Activated CD8-positive, alpha-beta T cell treated with anti-CD3 and anti-CD28 coated beads for 36 hours (primary cell): ENCODE data around the gene PHPT1. TPM values are rescaled to one million over a fixed set of nuclear protein-coding genes. Genes with fewer than 3 reads are reported as not detected.
"Not testable (repeated sequence)": the region's sequence is repeated elsewhere in the genome, so short reads cannot be mapped to it uniquely, and the experiment has no call there.

ENCODE experiments used
- ATAC-seq: fragments of 200-7000 bp; cut with Tn5 transposase; one replicate; pipeline ENCODE4 v1.10.0; 2021; ENCODE audit warnings: mild to moderate bottlenecking, moderate library complexity
- CTCF ChIA-PET: fragments of 350-600 bp; sonication (Branson Sonifier 250); formaldehyde crosslinking; loops from one replicate; lab custom pipeline; 2021; ENCODE audit warnings: antibody characterized with exemption; lab: Charles Lee
- POLR2A ChIA-PET: fragments of 350-600 bp; sonication (Branson Sonifier 250); formaldehyde crosslinking; loops from one replicate; lab custom pipeline; 2021; ENCODE audit warnings: antibody characterized with exemption; lab: Charles Lee
- DNase-seq: peaks from one replicate; pipeline ENCODE4 v3.0.0-alpha.2; 2020
- H3K27ac Mint-ChIP-seq: one replicate; pipeline ENCODE4 v1.8.0; 2021; ENCODE audit warnings: mild to moderate bottlenecking, mixed read lengths
- H3K27me3 Mint-ChIP-seq: one replicate; pipeline ENCODE4 v1.8.0; 2021; ENCODE audit warnings: mixed read lengths
- H3K36me3 Mint-ChIP-seq: one replicate; pipeline ENCODE4 v1.8.0; 2021; ENCODE audit warnings: low read depth, mixed read lengths
- H3K4me1 Mint-ChIP-seq: one replicate; pipeline ENCODE4 v1.8.0; 2021; ENCODE audit warnings: low read depth, mixed read lengths
- H3K4me3 Mint-ChIP-seq: one replicate; pipeline ENCODE4 v1.8.0; 2021; ENCODE audit warnings: mild to moderate bottlenecking, moderate library complexity, mixed read lengths
- H3K9me3 Mint-ChIP-seq: one replicate; pipeline ENCODE4 v1.8.0; 2021; ENCODE audit warnings: mixed read lengths
- intact Hi-C: fragments of 100-400 bp; cut with micrococcal nuclease; formaldehyde crosslinking; loops from one replicate; pipeline ENCODE4 v1.10.0; 2022
- total RNA-seq, 2 experiments: library from RNA; stranded (reverse); gene quantifications; one replicate each; pipeline ENCODE4 v1.2.3, GENCODE V29; 2021
- TF ChIP-seq, protein P1 (sequence below): fragments of 200-600 bp; IDR thresholded peaks from one replicate; pipeline ENCODE4 v1.8.0; 2022; ENCODE audit warnings: antibody characterized with exemption, mild to moderate bottlenecking

PHPT1 gene
- total RNA-seq, 2 experiments from 2014 or later = 123 to 124 TPM

DNA sequence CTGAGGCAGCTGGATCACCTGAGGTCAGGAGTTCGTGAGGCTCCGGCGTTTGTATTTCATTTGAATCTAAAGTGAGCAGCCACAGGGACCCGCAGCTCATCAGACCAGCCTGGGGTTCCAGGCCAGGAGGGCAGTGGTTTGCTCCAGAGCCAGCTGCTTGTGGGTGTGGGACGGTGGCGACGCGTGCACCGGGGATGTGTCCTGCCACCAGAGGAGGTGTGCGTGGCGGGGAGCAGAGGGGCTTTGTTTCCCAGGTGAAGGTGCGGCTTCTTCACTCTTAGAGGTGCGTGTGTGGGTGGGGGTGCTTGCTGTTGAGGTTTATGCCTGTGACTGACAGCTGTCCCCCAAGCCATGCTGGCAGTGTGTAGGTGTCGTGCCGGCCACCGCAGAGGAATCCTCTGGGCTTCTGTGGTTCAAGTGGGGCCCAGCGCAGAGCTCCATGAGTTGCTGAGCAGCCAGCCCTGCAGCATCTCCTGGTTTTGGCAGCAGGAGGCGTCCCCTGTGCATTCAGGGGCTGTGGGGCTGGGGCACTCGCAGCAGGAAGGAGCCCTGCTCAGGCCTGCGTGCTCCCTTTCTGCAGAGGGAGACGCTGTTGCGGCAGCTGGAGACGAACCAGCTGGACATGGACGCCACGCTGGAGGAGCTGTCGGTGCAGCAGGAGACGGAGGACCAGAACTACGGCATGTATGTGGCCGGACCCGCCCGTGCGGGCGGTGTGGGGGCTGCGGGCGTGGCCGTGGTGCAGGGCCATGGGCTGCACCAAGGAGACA lies 13.9 kb upstream of the PHPT1 start:
- DNase-seq (no peak), ATAC-seq (no peak)
- peaks cover 2% of the 10 kb centered on the region for H3K36me3 Mint-ChIP-seq

DNA sequence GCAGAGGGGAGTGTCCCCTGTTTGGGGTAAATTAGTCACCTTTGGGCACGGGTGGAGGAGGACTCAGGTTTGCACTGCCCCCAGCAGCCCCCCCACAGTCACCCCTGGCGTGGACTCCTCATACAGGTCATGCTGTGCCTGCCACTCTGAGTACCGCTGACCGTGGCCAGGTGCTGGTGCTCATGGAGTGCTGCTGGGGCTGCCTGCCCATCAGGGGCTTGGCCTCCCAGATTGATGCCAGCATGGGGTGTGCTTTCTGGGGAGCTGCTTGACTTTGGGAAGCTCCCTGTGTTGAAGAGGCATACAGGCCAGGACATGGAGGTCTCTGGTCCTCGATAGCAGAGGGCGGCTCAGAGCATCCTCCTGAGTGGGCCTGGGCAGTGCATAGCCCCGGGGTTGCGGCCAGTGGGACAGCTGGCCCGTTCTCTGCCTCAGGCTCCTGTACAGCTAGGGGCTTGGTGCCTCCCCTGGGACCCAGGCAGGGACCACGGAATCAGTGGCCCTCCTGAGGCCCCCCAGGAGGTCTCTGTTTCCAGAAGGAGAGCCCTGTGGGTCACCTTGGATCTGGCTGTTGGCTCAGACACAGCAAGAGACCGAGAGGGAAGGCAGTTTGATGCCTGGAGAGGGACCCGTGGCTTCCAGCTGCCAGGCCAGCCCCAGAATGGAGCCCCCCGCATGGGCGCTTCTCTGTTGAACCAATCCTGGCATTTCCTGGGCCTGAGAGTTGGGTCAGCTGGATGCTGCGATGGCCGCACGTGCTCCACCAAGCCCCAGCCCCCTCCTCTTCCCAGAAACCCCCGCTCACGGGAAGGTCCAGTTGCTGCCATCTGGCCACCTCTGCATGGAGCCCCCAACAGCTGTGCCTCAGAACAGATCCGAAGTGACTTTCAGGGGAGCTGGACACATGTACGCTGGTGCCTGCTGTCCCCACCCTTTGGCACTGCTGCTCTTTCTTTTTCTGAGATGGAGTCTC lies 13.0 kb upstream of the PHPT1 start:
- Mint-ChIP-seq H3K9me3 (no peaks in the 10 kb centered on the region), H3K36me3 (peaks cover 2% of the 10 kb centered on the region), H3K4me1 (peaks cover 3% of the 10 kb centered on the region), H3K4me3 (no peak overlapping the region), H3K27me3 (no peaks in the 10 kb centered on the region), H3K27ac (no peak overlapping the region)
- CTCF ChIA-PET = no interaction called here
- TF ChIP-seq, protein P1, sequence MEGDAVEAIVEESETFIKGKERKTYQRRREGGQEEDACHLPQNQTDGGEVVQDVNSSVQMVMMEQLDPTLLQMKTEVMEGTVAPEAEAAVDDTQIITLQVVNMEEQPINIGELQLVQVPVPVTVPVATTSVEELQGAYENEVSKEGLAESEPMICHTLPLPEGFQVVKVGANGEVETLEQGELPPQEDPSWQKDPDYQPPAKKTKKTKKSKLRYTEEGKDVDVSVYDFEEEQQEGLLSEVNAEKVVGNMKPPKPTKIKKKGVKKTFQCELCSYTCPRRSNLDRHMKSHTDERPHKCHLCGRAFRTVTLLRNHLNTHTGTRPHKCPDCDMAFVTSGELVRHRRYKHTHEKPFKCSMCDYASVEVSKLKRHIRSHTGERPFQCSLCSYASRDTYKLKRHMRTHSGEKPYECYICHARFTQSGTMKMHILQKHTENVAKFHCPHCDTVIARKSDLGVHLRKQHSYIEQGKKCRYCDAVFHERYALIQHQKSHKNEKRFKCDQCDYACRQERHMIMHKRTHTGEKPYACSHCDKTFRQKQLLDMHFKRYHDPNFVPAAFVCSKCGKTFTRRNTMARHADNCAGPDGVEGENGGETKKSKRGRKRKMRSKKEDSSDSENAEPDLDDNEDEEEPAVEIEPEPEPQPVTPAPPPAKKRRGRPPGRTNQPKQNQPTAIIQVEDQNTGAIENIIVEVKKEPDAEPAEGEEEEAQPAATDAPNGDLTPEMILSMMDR = no peak
- ATAC-seq = no peak
- POLR2A ChIA-PET = no interaction called here
- intact Hi-C loops = no loop called here
- no peak for DNase-seq

More for the DNA sequence above, 13.9 kb upstream of the PHPT1 start:
- H3K4me1 Mint-ChIP-seq = peaks cover 3% of the 10 kb centered on the region
- ChIA-PET POLR2A (no interaction called here), CTCF (interaction anchor here (0.6 to 1.3 kb wide), 2 partner anchors 9 to 36 kb away, joined by 3 to 6 read pairs; no protein-coding TSS in a partner anchor)
- TF ChIP-seq, protein P1 = no peak
- H3K9me3 Mint-ChIP-seq = no peaks in the 10 kb centered on the region
- no peak overlapping the region for H3K27ac Mint-ChIP-seq
- intact Hi-C loops = no loop called here
- H3K4me3 Mint-ChIP-seq = no peak overlapping the region
- no peaks in the 10 kb centered on the region for H3K27me3 Mint-ChIP-seq

DNA sequence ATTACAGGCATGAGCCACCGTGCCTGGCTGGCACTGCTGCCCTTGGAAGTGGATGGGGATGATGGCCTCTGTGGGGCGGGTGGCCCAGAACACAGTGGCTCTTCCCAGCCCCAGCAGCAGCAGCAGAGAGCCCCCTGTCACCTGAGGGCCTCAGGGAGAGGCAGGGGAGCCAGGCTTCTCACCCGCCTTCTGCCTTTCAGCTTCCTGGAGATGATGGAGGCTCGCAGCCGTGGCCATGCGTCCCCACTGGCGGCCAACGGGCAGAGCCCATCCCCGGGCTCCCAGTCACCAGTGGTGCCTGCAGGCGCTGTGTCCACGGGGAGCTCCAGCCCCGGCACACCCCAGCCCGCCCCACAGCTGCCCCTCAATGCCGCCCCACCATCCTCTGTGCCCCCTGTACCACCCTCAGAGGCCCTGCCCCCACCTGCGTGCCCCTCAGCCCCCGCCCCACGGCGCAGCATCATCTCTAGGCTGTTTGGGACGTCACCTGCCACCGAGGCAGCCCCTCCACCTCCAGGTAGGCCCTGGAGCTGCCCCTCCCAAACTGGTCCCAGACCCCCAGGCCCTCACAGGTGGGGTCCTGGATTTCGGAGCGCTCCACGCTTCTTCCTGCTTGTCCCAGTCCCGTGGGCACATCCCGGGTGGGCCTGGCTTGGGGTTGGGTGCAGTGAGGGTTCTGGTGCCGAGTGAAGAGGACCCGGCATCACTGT lies 11.9 kb upstream of the PHPT1 start:
- ChIA-PET CTCF (no interaction called here), POLR2A (no interaction called here)
- Mint-ChIP-seq H3K4me3 (no peak overlapping the region), H3K36me3 (peaks cover 2% of the 10 kb centered on the region), H3K9me3 (no peaks in the 10 kb centered on the region), H3K27me3 (no peaks in the 10 kb centered on the region), H3K4me1 (peaks cover 5% of the 10 kb centered on the region), H3K27ac (no peak overlapping the region)
- ATAC-seq = no peak
- no peak for DNase-seq
- TF ChIP-seq, protein P1 = no peak
- intact Hi-C loops = no loop called here

DNA sequence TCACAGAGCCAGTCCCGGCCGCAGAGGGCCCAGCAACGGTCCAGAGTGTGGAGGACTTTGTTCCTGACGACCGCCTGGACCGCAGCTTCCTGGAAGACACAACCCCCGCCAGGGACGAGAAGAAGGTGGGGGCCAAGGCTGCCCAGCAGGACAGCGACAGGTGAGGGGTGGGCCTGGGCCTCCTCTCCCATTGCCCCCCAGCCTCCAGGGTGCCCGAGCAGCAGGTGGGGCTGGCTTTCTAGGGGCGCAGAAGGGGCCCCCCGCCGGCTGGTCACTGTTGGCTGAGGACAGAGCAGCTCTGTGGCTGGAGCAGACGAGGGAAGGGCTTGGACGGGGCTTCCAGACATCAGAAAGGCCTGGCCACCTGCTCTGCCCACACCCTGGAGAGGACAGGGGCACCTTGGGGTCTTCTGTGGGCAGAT lies 11.3 kb upstream of the PHPT1 start:
- DNase-seq, H3K9me3 Mint-ChIP-seq, H3K27ac Mint-ChIP-seq, H3K36me3 Mint-ChIP-seq, intact Hi-C loops, H3K4me1 Mint-ChIP-seq, ATAC-seq, H3K4me3 Mint-ChIP-seq, CTCF ChIA-PET, H3K27me3 Mint-ChIP-seq: not testable (repeated sequence)
- POLR2A ChIA-PET = interaction anchor here (1.1 to 1.6 kb wide), 2 partner anchors 15 to 51 kb away, joined by 3 read pairs; no protein-coding TSS in a partner anchor
